Endothelial cell of umbilical vein (primary cell): ENCODE data around the gene BTC. TPM values are rescaled to one million over a fixed set of nuclear protein-coding genes. Genes with fewer than 3 reads are reported as not detected.

ENCODE experiments used
- BruUV-seq: library from RNA; stranded (reverse); fragments of 400-500 nt; replicated peaks from 2 replicates; lab custom pipeline; 2021; lab: Mats Ljungman, UMichigan
- CTCF ChIA-PET: fragments of 300-600, 350-600 bp; sonication (Branson Sonifier 250); formaldehyde crosslinking; loops from one replicate; lab custom pipeline; 2021; ENCODE audit warnings: antibody characterized with exemption, inconsistent platforms; lab: Charles Lee
- POLR2A ChIA-PET: fragments of 300-600, 350-600 bp; sonication (Branson Sonifier 250); formaldehyde crosslinking; loops from one replicate; lab custom pipeline; 2021; ENCODE audit warnings: antibody characterized with exemption, inconsistent platforms; lab: Charles Lee
- DNase-seq: peaks from one replicate; pipeline ENCODE4 v3.0.0-alpha.2; 2011; ENCODE audit warnings: low read depth, low spot score
- FAIRE-seq: peaks from 2 replicates; lab custom pipeline; 2011; peaks lifted over from hg19 to GRCh38; lab: Jason Lieb, UNC
- H2AFZ ChIP-seq: 2 replicates; pipeline ENCODE4 v1.6.0; 2012; ENCODE audit warnings: low read depth, low read length, control low read depth, inconsistent platforms
- H3K27ac ChIP-seq: 2 replicates; pipeline ENCODE4 v1.5.1; 2011; ENCODE audit warnings: low read depth, mild to moderate bottlenecking, control low read depth, low read length, moderate library complexity; ENCODE audit not compliant: insufficient read depth
- H3K27me3 ChIP-seq, 2 experiments: 2 replicates each; pipeline versions ENCODE4 v1.6.0 to v1.6.1; 2011; ENCODE audit warnings: low read length in 2 of 2, mixed read lengths in 1 of 2; ENCODE audit not compliant: control insufficient read depth in 2 of 2, insufficient read depth in 2 of 2
- H3K36me3 ChIP-seq, 2 experiments: 2 replicates in 1 of 2; 3 replicates in 1 of 2; pipeline ENCODE4 v1.5.1; 2011; ENCODE audit warnings: low read length in 2 of 2, mild to moderate bottlenecking in 1 of 2, moderate library complexity in 1 of 2; ENCODE audit not compliant: control insufficient read depth in 2 of 2, insufficient read depth in 2 of 2; ENCODE audit errors: extremely low read depth in 1 of 2
- H3K4me1 ChIP-seq: 3 replicates; pipeline ENCODE4 v1.5.1; 2011; ENCODE audit warnings: mild to moderate bottlenecking, low read length; ENCODE audit not compliant: control insufficient read depth, insufficient read depth; ENCODE audit errors: extremely low read depth
- H3K4me2 ChIP-seq: 2 replicates; pipeline ENCODE4 v1.6.1; 2011; ENCODE audit warnings: low read length, control low read depth, mixed read lengths; ENCODE audit not compliant: insufficient read depth
- H3K4me3 ChIP-seq, 3 experiments: fragments of 200-600 bp in 1 of 3; sonication (generic), shearing (Covaris generic) in 1 of 3; replicated peaks in 1 of 3; 2 replicates each; pipeline ENCODE4 v1.5.1; 2011 to 2016; ENCODE audit warnings: control low read depth in 3 of 3, low read length in 3 of 3, mild to moderate bottlenecking in 2 of 3, inconsistent platforms in 1 of 3, low read depth in 1 of 3, moderate library complexity in 1 of 3; ENCODE audit not compliant: insufficient read depth in 1 of 3
- H3K79me2 ChIP-seq: 2 replicates; pipeline ENCODE4 v1.6.0; 2012; ENCODE audit warnings: low read length, inconsistent platforms; ENCODE audit not compliant: control insufficient read depth, insufficient read depth
- H3K9ac ChIP-seq: replicated peaks from 2 replicates; pipeline ENCODE3; 2011; ENCODE audit warnings: low read length, control low read depth; ENCODE audit not compliant: insufficient read depth; ENCODE audit errors: extremely low read depth
- H3K9me1 ChIP-seq: replicated peaks from 3 replicates; pipeline ENCODE4 v1.6.0; 2011; ENCODE audit warnings: mild to moderate bottlenecking, low read length; ENCODE audit not compliant: control insufficient read depth, insufficient read depth; ENCODE audit errors: extremely low read depth
- H3K9me3 ChIP-seq: replicated peaks from 2 replicates; pipeline ENCODE4 v1.5.1; 2012; ENCODE audit warnings: low read length, inconsistent platforms; ENCODE audit not compliant: control insufficient read depth, insufficient read depth
- H4K20me1 ChIP-seq: replicated peaks from 2 replicates; pipeline ENCODE3; 2011; ENCODE audit warnings: mild to moderate bottlenecking, low read length; ENCODE audit not compliant: control insufficient read depth, insufficient read depth; ENCODE audit errors: extremely low read depth
- EZH2 ChIP-seq: IDR thresholded peaks from 2 replicates; pipeline ENCODE4 v1.6.1; 2012; ENCODE audit warnings: borderline replicate concordance, low read depth, mild to moderate bottlenecking, moderate library complexity, low read length, inconsistent platforms; ENCODE audit not compliant: severe bottlenecking
- FOS ChIP-seq: IDR thresholded peaks from 2 replicates; pipeline ENCODE4 v1.6.1; 2011; ENCODE audit warnings: mild to moderate bottlenecking, low read length, moderate library complexity, borderline replicate concordance; ENCODE audit not compliant: insufficient read depth
- GATA2 ChIP-seq: IDR thresholded peaks from 2 replicates; pipeline ENCODE4 v1.7.0; 2011; ENCODE audit warnings: low read depth, mild to moderate bottlenecking, moderate library complexity, mixed read lengths, low read length; ENCODE audit not compliant: insufficient read length, insufficient read depth
- JUN ChIP-seq: IDR thresholded peaks from 2 replicates; pipeline ENCODE4 v1.6.1; 2011; ENCODE audit warnings: borderline replicate concordance, low read depth; ENCODE audit not compliant: insufficient read length, insufficient read depth
- MAX ChIP-seq: IDR thresholded peaks from 2 replicates; pipeline ENCODE4 v1.6.1; 2011; ENCODE audit not compliant: insufficient read depth, insufficient read length
- MYC ChIP-seq: IDR thresholded peaks from one replicate; pipeline ENCODE4 v1.6.1; 2011; ENCODE audit warnings: mild to moderate bottlenecking, low read depth, low read length
- POLR2A ChIP-seq: IDR thresholded peaks from 2 replicates; pipeline ENCODE4 v1.6.1; 2012; ENCODE audit warnings: low read depth, mild to moderate bottlenecking, control low read depth, low read length
- POLR2AphosphoS5 ChIP-seq: IDR thresholded peaks from 2 replicates; pipeline ENCODE4 v1.6.1; 2012; ENCODE audit warnings: low read depth, mild to moderate bottlenecking, control low read depth, low read length, moderate library complexity; ENCODE audit not compliant: insufficient read depth
- dilution Hi-C: fragments of 300-500 bp; cut with MboI; formaldehyde crosslinking; loops from one replicate; pipeline ENCODE4 v1.15.0; 2019; ENCODE audit warnings: low sequenced_read_pairs; ENCODE audit not compliant: extremely low pct_ligation_motif_present
- intact Hi-C: fragments of 100-400 bp; cut with micrococcal nuclease; formaldehyde crosslinking; loops from one replicate; pipeline ENCODE4 v1.10.0; 2022
- polyA plus RNA-seq, 4 experiments: library from polyadenylated mRNA; depleted of rRNA in 3 of 4; stranded (reverse) in 3 of 4; unstranded in 1 of 4; fragments of >200 nt; gene quantifications; 2 replicates each; pipeline versions ENCODE4 v1.2.1 to v1.2.3, GENCODE V29; 2011 to 2012; ENCODE audit warnings: missing spikeins in 1 of 4
- total RNA-seq: library from RNA; stranded (reverse); gene quantifications from 2 replicates; pipeline ENCODE4 v1.2.3, GENCODE V29; 2021
- TF ChIP-seq, protein P1 (sequence below), 2 donors: IDR thresholded peaks; 1 replicate in 1 of 2; 2 replicates in 1 of 2; pipeline ENCODE4 v1.5.1; 2011; ENCODE audit warnings: low read length in 2 of 2, mild to moderate bottlenecking in 2 of 2, moderate library complexity in 2 of 2, control low read depth in 1 of 2, inconsistent platforms in 1 of 2, low read depth in 1 of 2; ENCODE audit not compliant: insufficient read depth in 1 of 2; ENCODE audit errors: extremely low read depth in 1 of 2

BTC gene
- total and polyA plus RNA-seq, 2 donors (not counting 3 experiments of a cell fraction or from before 2014, with no cell fraction given) = 0.04 TPM; not detected in 1

- Histone ChIP-seq H3K27me3 (peaks cover 23 to 30% of the 10 kb centered on the region in 2 experiments), H4K20me1 (no peaks in the 10 kb centered on the region), H3K4me3 (no peak overlapping the region), H3K9ac (no peak overlapping the region), H3K27ac (no peak overlapping the region), H3K36me3 (no peaks in the 10 kb centered on the region), H2AFZ (no peak overlapping the region), H3K4me1 (peaks cover 4% of the 10 kb centered on the region), H3K9me1 (no peaks in the 10 kb centered on the region), H3K79me2 (no peaks in the 10 kb centered on the region), H3K4me2 (no peak overlapping the region), H3K9me3 (no peaks in the 10 kb centered on the region)
- intact Hi-C loops (no loop called here), dilution Hi-C loops (no loop called here)
- ChIA-PET CTCF (interaction anchor here (1.0 kb wide), 1 partner anchor 9 kb away, joined by 3 read pairs; no protein-coding TSS in a partner anchor), POLR2A (no interaction called here)
- FAIRE-seq = no peak
- no TSS peak for BruUV-seq
- DNase-seq = no peak
- TF ChIP-seq MYC (no peak), EZH2 (no peak), GATA2 (no peak), MAX (no peak), POLR2AphosphoS5 (no peak), FOS (no peak), JUN (no peak), POLR2A (no peak)
- TF ChIP-seq, protein P1, sequence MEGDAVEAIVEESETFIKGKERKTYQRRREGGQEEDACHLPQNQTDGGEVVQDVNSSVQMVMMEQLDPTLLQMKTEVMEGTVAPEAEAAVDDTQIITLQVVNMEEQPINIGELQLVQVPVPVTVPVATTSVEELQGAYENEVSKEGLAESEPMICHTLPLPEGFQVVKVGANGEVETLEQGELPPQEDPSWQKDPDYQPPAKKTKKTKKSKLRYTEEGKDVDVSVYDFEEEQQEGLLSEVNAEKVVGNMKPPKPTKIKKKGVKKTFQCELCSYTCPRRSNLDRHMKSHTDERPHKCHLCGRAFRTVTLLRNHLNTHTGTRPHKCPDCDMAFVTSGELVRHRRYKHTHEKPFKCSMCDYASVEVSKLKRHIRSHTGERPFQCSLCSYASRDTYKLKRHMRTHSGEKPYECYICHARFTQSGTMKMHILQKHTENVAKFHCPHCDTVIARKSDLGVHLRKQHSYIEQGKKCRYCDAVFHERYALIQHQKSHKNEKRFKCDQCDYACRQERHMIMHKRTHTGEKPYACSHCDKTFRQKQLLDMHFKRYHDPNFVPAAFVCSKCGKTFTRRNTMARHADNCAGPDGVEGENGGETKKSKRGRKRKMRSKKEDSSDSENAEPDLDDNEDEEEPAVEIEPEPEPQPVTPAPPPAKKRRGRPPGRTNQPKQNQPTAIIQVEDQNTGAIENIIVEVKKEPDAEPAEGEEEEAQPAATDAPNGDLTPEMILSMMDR (IDR thresholded peaks at IDR 0.05; ENCODE audit: extremely low read depth in 1 of 2, insufficient read depth in 1 of 2, low read depth in 1 of 2, low read length in 2 of 2) = no peak
These were observed 4.8 kb downstream of the BTC start for GRCh38 chr4:74789518-74789917.
